Activated CD4-positive, alpha-beta T cell treated with anti-CD3 and anti-CD28 coated beads for 48 hours (primary cell): ENCODE measurements around the gene MEGF11.

Source experiments
- DNase-seq: peaks from one replicate; pipeline ENCODE4 v3.0.0-alpha.2; 2020

The MEGF11 gene

DNA sequence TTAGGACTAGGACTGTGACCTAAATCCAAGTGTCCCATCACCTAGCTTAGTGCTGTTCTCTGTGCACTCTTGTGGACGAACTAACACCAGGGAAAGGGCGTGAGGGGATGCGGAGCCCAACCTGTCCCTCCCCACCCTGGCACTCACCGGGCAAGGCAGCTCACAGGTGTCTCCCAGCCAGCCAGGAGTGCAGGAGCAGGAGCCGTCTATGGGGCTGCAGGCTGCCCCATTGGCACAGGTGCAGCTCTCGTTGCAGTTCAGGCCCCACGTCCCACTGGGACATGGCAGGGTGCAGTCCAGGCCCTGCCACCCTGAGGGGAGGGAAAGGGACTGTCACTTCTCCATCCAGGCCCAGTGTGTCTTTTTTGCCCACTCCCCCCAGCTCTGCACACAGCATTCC, 324.0 kb downstream of the MEGF11 start:
- no peak for DNase-seq

GRCh38 chr15:65927545-65927944, 326.0 kb downstream of the MEGF11 start:
- DNase-seq = no peak

DNA sequence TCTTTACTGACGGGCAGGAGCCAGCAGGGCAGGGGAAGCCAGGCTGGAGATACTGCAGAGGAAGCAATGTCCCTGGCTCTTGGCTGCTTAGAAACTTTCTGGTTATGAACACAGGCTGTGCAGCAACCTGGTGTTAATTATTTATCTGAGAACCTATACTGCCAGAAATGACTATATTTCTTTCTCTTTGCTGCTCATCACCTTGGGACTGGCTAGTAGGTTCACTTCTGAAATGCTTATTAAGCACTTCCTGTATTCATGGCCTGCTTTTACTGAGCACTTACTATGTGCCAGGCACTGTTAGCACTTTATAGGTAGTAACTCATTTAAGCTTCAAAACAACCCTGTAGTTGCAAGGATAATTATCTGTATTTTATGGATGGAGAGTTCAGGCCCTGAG, 326.7 kb downstream of the MEGF11 start:
- no peak for DNase-seq

- no peak for DNase-seq
These were observed 327.1 kb downstream of the MEGF11 start for GRCh38 chr15:65926459-65926858.

DNA sequence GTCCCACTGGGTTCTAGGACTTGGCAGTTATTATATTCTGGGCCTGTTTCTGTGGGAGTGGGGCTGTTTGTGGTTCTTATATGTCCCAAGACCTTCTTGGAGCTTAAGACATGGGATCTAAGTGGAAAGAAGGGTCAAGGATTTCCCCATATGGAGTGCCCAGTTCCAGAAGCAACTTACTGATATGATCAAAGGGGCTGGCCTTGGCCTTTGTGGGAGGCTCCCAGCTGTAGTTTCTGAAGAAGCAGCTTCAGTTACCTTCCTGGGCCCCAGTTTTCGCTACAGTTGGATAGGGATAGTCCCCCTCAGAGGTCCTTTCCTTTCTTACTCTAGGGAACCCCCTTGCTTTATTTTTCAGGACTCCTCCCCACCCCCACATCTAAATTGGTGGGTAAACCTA, 328.2 kb downstream of the MEGF11 start:
- DNase-seq = no peak

GRCh38 chr15:65924004-65924403, 329.5 kb downstream of the MEGF11 start:
- DNase-seq = no peak

DNA sequence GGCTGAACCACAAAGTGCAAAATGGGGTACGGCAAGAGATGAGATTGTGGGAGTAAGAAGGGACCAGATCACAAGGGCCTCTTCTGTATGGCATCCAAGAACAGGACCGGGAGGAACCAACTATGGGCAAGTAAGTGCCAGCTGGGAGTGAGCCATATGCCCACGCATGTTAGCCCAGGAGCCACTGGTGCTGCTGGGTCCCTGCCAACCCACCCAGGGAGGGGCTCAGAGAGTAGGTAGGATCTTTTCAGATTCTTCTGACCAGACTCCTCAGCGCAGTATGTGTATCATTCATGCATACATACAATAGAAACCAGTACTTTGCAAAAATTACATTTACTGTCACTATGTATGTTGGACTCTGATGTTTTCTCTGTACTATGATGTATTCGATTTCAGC, 330.3 kb downstream of the MEGF11 start:
- DNase-seq = no peak

DNA sequence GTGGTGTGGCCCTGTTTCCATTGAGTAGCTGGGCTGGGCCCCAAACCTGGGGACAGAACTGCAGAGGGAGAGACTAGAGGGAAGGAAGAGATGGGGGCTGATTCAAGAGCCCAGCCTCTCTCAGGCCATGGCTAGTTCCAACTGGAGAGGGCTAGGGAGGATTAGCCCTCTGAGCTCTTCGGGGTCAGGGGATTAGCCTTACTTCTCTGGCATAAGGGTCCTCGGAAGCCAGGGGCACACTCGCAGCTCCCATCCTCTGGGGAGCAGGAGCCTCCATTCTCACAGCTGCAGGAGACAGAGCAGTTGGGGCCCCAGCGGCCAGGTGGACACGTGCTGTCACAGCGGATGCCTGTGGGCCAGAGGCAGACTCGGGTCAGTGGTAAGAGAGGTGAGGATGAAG, 330.9 kb downstream of the MEGF11 start:
- no peak for DNase-seq

- no peak for DNase-seq
These were observed 331.8 kb downstream of the MEGF11 start for GRCh38 chr15:65921780-65922179.

GRCh38 chr15:65920825-65921309, 332.7 kb downstream of the MEGF11 start:
- DNase-seq = no peak

GRCh38 chr15:65920121-65920520, 333.4 kb downstream of the MEGF11 start:
- no peak for DNase-seq

DNA sequence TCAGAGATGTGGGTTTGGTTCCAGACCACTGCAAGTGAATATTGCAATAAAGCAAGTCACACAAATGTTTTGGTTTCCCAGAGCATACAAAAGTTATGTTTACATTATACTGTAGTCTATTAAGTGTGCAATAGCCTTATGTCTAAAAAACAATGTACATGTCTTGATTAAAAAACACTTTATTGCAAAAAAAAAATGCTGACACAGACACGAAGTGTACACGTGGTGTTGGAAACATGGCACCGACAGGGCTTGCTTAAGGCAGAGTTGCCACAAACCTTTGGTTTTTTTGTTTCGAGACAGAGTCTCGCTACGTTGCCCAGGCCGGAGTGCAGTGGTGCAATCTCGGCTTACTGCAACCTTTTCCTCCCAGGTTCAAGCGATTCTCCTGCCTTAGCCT, 334.2 kb downstream of the MEGF11 start:
- DNase-seq = no peak

DNA sequence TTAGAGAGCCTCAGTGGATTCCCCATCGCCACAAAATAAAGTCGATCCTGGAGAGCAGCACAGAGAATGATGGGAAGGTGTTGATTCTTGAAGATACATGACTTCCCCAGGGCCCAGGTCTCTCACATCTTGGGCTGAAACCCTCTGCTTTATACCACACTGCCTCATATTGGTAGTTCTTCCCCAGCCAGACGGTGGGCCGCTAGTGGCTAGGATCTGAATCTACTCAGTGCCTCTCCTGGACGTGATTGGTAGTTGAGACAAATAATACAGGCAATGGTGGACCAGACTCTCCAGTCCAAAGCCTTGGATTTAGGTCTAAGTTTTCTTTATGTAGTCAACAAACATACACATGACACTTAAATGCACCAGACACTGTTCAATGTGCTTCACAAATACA, 334.6 kb downstream of the MEGF11 start:
- DNase-seq = no peak

DNA sequence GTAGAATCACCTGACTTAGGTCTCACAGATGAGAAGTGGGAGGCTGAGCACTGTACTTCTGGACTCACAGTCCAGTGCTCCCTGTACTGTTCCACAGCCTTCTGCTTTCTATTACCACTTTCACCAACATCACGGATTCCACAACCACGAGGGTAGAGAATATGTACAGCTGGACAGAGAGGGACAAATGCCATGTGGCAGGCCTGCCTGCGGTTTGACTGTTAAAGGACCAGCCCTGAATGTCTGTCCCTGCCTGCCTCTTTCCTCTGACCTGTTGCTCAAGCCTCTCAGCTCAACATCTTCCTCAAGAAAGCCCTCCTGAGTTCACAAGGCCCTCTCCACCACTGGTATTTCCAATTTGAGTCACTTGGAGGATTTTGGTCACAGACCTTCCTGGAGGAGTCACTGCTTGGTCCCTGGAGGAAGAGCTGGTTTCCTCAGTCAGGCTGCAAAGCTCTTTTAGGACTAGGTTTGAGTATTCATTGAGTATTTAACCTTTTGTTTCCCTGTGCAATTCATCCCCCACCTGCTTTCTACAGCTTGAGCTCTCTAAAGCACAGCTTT, 335.1 kb downstream of the MEGF11 start:
- no peak for DNase-seq

GRCh38 chr15:65917936-65918335, 335.6 kb downstream of the MEGF11 start:
- no peak for DNase-seq

GRCh38 chr15:65917407-65917756, 336.2 kb downstream of the MEGF11 start:
- DNase-seq = no peak

- DNase-seq = peak; percentile 45
These were observed 336.7 kb downstream of the MEGF11 start for GRCh38 chr15:65916664-65917406.

DNA sequence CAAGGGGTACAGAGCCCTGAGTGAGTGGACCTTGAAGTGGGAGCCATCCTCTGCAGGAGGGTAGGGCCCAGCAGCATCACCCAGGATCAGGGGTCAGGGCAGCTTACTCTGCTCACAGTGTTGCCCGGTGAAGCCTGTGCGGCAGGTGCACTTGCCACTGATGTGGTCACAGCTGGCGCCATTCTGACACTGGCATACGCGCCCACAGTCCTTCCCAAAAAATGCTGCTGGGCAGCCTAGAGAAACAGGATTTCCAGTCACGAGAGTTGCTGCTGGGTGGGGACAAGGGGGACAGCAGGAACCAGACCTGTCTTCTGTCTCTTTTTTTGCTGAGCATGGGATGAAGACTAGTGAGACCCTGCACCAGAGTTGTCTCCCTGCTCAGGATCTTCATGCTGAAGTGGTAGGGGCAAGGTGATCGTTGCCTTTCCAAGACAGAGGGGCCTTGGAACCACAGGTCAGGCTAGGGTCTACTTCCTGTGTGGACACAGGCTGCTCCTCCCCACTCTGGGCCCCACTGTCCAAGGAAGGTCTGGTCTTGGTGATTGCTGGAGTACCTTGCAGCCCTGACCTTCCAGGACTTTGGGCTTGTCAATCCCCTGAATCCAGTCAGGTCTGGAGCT, 337.4 kb downstream of the MEGF11 start:
- DNase-seq = no peak

- no peak for DNase-seq
These were observed 338.3 kb downstream of the MEGF11 start for GRCh38 chr15:65914981-65915925.

DNA sequence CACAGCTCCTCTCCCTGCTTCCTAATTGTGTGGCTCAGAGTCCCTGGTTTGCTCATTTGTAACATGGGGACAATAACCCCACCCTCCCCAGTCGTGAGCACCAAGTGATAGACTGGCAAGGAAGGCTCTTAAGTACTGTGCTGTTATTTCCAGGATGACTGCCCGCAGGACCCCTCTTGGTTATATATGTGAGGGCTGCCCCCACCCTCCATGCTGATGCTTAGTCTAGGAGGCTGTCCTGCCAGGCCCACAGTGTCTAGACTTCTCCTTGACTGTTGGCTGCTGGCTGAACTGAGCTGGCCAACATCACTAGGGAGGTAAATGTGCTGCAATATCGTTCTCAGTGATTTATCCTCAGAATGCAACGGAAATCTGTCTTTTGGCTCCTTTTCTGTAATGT, 339.2 kb downstream of the MEGF11 start:
- DNase-seq = no peak

DNA sequence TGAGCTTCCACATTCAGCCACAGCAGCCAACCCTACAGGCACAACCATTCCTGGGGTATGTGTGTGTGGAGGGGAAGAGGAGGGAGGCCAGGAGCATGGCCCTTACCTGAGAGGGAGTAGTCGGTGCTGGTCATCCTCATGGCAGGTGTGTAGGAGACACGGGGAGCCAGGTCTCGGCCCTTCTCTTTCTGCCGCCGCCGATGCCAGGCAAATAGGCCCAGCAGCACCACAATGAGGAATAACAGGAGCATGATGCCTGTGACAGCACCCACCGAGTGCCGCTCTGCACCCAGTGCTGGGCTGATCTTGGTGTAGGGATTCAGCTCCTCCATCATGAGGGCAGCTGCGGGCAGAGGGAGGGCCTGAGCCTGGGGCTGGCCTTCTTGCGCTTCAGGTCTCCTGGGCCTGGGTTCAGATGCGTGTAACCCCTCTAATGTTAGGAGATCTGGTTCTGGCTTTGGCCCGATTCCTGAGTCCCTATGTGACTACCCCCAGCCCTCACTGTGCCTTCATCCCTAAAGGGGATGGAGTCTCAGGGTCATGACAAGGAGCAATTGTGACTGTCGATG, 339.8 kb downstream of the MEGF11 start:
- no peak for DNase-seq

DNA sequence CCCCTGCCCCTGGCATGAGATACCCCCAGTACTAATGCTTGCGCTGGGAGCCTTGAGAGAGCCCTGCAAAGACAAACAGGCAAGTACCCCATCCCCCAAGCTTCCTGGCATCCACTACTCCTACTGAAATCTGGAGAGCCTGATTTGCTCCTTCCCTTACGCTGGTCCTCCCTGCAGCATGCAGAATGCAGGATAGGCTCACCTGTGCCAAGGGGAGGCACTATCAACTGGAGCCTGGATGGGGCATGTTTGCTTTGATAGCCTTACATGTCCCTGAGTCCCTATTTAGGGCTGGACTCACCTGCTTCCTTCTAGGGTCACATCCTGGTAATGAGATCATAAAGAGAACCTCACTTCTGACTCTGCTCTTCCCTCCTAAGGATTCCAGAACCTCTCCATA, 341.3 kb downstream of the MEGF11 start:
- DNase-seq = no peak

DNA sequence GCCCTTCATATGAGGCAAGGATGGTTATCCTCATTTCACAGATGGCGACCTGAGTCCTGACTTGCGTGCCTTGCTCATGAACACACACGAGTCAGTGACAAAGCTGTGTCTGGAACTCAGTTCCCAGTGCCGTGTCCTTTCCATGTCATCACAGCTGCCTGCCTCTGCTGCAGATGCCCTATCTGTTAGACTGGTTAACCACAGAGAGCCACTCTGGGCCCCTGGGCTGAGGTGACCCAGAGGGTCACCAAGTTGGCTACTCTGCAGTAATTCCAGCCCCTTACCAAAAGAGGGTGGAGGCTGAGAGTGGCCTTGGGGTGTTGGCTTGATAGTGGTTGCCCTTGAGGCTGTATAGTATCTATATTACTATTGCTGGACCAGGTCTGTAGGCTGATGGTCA, 343.2 kb downstream of the MEGF11 start:
- DNase-seq = no peak
